PC-3 (cell line): ENCODE measurements around the gene ZNF831.

Experiments
- CTCF ChIP-seq: fragments of 300-600 bp; sonication (generic); conservative IDR thresholded peaks from 2 replicates; pipeline ENCODE4 v1.5.1; 2017; ENCODE audit warnings: antibody characterized with exemption, low read depth, mild to moderate bottlenecking, low read length
- EZH2phosphoT487 ChIP-seq: fragments of 300-600 bp; sonication (generic); IDR thresholded peaks from 2 replicates; pipeline ENCODE4 v1.6.1; 2018; ENCODE audit warnings: mild to moderate bottlenecking, antibody characterized with exemption, low read length, borderline replicate concordance

- TF ChIP-seq CTCF (no peak), EZH2phosphoT487 (no peak)
Observed at GRCh38 chr20:59276938-59277337, 113.3 kb downstream of the ZNF831 start.
